Tibial nerve (tissue), 3 donors: ENCODE measurements around the gene POLDIP2.

Experiments
- POLR2A ChIP-seq, 2 donors: fragments of 450-650 bp; IDR thresholded peaks; one replicate each; pipeline ENCODE4 v1.6.1; 2017; ENCODE audit warnings: antibody characterized with exemption in 2 of 2, mild to moderate bottlenecking in 2 of 2, moderate library complexity in 2 of 2
- TF ChIP-seq, protein P1 (sequence below), 5 experiments: fragments of 200-600 bp in 3 of 5; fragments of 450-650 bp in 2 of 5; sonication (generic) in 3 of 5; IDR thresholded peaks; one replicate each; pipeline ENCODE4 v1.5.1; 2016 to 2019; ENCODE audit warnings: antibody characterized with exemption in 5 of 5, mild to moderate bottlenecking in 3 of 5, moderate library complexity in 2 of 5

DNA sequence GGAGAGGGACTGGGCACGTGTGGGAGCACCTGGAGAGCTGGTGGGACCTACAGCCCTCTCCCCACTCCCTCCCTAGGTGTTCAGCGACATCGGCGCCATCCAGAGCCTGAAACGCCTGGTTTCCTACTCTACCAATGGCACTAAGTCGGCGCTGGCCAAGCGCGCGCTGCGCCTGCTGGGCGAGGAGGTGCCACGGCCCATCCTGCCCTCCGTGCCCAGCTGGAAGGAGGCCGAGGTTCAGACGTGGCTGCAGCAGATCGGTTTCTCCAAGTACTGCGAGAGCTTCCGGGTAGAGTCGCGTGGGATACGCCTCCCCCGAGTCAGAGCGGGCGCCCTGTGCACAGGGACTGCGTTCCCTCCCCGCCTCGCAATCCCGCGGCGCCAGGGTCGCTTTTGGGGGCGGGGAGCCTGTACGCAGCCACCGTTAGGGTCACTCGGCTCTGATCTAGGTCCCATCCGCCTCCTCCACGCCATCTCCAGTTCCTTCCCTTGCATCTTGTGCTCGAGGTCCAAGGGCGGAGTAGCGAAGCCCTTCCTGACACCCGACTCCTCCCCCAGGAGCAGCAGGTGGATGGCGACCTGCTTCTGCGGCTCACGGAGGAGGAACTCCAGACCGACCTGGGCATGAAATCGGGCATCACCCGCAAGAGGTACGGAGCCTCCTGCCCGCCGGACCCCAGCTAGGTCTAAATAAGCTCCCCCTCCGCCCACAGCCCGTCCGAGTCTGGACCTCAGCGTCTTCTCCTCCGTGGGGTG is 27.1 kb upstream of the POLDIP2 start:
- TF ChIP-seq, protein P1, sequence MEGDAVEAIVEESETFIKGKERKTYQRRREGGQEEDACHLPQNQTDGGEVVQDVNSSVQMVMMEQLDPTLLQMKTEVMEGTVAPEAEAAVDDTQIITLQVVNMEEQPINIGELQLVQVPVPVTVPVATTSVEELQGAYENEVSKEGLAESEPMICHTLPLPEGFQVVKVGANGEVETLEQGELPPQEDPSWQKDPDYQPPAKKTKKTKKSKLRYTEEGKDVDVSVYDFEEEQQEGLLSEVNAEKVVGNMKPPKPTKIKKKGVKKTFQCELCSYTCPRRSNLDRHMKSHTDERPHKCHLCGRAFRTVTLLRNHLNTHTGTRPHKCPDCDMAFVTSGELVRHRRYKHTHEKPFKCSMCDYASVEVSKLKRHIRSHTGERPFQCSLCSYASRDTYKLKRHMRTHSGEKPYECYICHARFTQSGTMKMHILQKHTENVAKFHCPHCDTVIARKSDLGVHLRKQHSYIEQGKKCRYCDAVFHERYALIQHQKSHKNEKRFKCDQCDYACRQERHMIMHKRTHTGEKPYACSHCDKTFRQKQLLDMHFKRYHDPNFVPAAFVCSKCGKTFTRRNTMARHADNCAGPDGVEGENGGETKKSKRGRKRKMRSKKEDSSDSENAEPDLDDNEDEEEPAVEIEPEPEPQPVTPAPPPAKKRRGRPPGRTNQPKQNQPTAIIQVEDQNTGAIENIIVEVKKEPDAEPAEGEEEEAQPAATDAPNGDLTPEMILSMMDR (IDR thresholded peaks at IDR 0.05) = no peak
- TF ChIP-seq POLR2A (IDR thresholded peaks at IDR 0.05) = no peak
